ENCODE results near the gene LRRC61.

Gene LRRC61

GRCh38 chr7:150371131-150371995 is 48.2 kb downstream of the LRRC61 start:
- no peak for DNase-seq (ENCODE audit: low read depth)

GRCh38 chr7:150371996-150372270 is 48.8 kb downstream of the LRRC61 start:
- DNase-seq (ENCODE audit: low read depth) = no peak

- no peak for DNase-seq (ENCODE audit: low read depth)
These were observed 49.3 kb downstream of the LRRC61 start for GRCh38 chr7:150372271-150373048.

- DNase-seq (ENCODE audit: low read depth) = no peak
These were observed 50.1 kb downstream of the LRRC61 start for GRCh38 chr7:150373049-150373801.

- no peak for DNase-seq (ENCODE audit: low read depth)
These were observed 50.9 kb downstream of the LRRC61 start for GRCh38 chr7:150374026-150374425.

GRCh38 chr7:150374472-150374871 is 51.3 kb downstream of the LRRC61 start:
- no peak for DNase-seq (ENCODE audit: low read depth)

GRCh38 chr7:150375662-150376521 is 52.7 kb downstream of the LRRC61 start:
- DNase-seq (ENCODE audit: low read depth) = no peak

GRCh38 chr7:150376560-150376959 is 53.4 kb downstream of the LRRC61 start:
- DNase-seq (ENCODE audit: low read depth) = no peak

- DNase-seq (ENCODE audit: low read depth) = no peak
These were observed 54.0 kb downstream of the LRRC61 start for GRCh38 chr7:150377196-150377595.

- DNase-seq (ENCODE audit: low read depth) = no peak
These were observed 54.5 kb downstream of the LRRC61 start for GRCh38 chr7:150377635-150378034.

GRCh38 chr7:150378115-150378852 is 55.1 kb downstream of the LRRC61 start:
- no peak for DNase-seq (ENCODE audit: low read depth)

GRCh38 chr7:150378853-150379440 is 55.8 kb downstream of the LRRC61 start, which contains the start of gene ZNF775:
TSS of gene ZNF775 (plus strand) at chr7:150379330. CDS start at chr7:150388471, 9,141 bp downstream.
- peak; percentile 88 for DNase-seq (ENCODE audit: low read depth)

GRCh38 chr7:150379441-150380379 is 56.6 kb downstream of the LRRC61 start:
- DNase-seq (ENCODE audit: low read depth) = no peak

- no peak for DNase-seq (ENCODE audit: low read depth)
These were observed 57.3 kb downstream of the LRRC61 start for GRCh38 chr7:150380463-150380862.

GRCh38 chr7:150381096-150381495 is 57.9 kb downstream of the LRRC61 start:
- DNase-seq (ENCODE audit: low read depth) = no peak

GRCh38 chr7:150381785-150382122 is 58.6 kb downstream of the LRRC61 start:
- DNase-seq (ENCODE audit: low read depth) = no peak

- DNase-seq (ENCODE audit: low read depth) = no peak
These were observed 59.1 kb downstream of the LRRC61 start for GRCh38 chr7:150382123-150382843.

- DNase-seq (ENCODE audit: low read depth) = no peak
These were observed 59.7 kb downstream of the LRRC61 start for GRCh38 chr7:150382844-150383225.
